Measurements from ENCODE around the gene APEX1.

The APEX1 gene

GRCh38 chr14:20454516-20455354 is at the start of gene APEX1, which contains the start of gene OSGEP:
APEX1 (plus strand) TSS chr14:20455226; CDS start chr14:20455646, 420 bp downstream.
OSGEP (minus strand) TSS chr14:20454812; CDS start chr14:20454683, 129 bp downstream.
- peak; percentile 98 for DNase-seq

- no peak for DNase-seq
Measured at GRCh38 chr14:20409226-20409625, 45.8 kb upstream of the APEX1 start.

- peak in 1 of 2 donors; percentile 50 for DNase-seq
Measured at GRCh38 chr14:20412411-20412810, 42.6 kb upstream of the APEX1 start.

- DNase-seq, result peak; percentile 62 to 73
Measured at GRCh38 chr14:20412876-20413743, 41.9 kb upstream of the APEX1 start, which contains the start of gene TEP1. TEP1 (minus strand) TSS chr14:20413501; CDS start chr14:20408439, 5,062 bp downstream.

DNA sequence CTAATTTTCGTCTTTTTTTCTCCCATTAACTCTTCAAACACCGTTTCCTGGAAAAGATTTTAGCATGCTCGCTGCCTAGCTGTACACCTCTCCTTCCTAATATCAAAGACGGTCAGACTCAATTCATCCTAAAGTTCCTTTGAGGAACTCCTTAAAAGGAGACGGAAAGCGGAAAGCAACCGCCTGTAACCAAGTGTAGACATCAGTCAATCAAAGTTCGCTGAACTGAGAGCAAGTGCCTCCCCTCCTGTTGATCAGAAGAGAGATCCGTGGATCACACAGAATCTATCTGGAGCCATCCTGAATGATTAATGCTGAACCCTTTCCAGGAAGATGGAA is 41.3 kb upstream of the APEX1 start:
- peak in 1 of 2 donors; percentile 50 for DNase-seq

DNA sequence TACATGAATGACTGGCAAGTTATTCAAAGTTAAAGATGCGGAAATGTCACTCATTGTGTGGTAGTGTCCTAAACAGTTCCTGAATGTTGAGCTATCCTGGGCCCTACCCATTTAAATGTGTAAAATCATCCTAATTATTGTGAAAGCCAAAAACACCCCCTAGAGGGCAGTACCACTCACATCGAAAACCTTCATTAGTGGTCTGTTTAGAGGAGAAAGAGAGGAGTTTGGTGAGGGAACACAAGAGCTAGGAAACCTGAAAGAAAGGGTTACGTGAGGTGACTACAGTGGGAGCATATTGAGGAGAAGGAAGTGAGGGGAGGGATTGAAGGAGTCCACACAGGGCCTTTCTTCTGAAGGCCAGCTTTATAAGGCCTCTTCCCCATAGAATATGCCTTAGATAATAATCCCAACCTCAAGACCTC is 39.2 kb upstream of the APEX1 start:
- peak; percentile 40 to 72 for DNase-seq

DNA sequence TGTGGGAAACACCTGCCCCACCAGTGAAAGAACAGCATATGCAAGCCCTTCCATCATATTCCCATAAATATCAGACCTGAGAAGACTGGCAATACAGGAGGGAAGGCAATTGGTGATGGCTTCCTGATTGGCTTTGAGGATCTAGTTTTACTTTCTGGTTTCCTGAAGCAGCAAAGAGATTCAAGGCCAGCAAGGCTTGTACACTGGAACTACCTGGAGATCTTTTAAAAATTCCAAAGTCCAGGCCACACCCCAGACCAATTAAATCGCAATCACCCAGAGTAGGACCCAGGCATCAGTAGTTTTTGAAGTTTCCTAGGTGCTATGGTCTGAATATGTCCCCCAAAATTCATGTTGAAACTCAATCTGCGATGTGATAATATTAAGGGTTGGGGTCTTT is 38.8 kb upstream of the APEX1 start:
- no peak for DNase-seq

DNA sequence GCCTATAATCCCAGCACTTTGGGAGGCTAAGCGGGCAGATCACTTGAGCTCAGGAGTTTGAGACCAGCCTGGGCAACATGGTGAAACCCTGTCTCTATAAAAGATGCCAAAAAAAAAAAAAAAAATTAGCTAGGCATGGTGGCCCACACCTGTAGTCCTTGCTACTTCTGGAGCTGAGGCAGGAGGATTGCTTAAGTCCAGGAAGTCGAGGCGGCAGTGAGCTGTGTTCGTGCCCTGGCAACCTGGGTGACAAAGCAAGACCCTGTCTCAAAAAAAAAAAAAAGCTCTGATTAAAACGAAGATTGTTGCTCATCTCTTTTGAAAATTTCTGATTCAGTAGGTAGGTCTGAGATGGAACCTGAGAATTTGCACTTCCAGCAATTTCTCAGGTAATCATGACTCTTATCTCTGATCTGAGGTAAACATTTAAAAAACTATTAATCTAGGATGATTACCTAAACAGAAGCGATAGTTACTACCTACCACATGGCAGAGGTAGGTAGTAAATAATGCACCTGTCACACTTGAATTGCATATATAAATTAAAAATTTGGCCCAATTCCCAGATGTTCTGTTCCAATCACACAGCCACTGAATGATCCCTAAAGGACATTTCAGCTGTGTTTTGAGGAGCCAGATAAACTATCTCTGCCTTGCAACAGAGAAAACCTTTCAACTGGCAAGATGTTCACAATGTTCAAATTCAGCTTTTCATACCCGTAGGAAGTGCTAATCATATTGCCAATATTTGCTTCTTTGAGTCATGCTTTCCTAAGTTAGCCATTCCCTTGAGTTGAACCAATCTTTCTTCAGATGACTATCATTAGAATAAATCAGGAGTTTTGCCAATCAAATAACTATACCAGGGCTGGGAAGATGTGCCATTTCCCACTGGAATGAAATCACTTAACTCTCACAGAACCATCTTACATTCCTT is 37.5 kb upstream of the APEX1 start:
- DNase-seq, result no peak

- no peak for DNase-seq
Measured at GRCh38 chr14:20418501-20418909, 36.5 kb upstream of the APEX1 start.

GRCh38 chr14:20419419-20419818 is 35.6 kb upstream of the APEX1 start:
- no peak for DNase-seq

DNA sequence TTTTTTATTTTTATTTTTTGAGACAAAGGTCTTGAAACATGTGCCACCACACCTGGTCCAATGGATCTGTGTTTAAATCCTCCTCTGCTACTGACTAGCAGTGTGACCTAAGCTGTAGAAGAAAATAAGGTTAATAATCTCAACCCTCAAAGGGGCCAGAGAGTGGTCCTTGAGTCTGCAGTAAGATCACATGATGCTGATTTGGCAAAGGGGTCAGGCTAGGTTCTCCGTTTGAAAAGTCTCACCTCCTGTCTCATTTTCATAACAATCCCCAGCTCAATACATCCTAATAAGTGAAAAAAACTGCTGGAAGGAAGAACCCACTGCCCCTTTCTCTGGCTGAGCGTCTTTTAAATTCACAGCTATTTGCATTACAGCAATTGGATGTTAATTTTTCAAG is 33.8 kb upstream of the APEX1 start:
- no peak for DNase-seq

DNA sequence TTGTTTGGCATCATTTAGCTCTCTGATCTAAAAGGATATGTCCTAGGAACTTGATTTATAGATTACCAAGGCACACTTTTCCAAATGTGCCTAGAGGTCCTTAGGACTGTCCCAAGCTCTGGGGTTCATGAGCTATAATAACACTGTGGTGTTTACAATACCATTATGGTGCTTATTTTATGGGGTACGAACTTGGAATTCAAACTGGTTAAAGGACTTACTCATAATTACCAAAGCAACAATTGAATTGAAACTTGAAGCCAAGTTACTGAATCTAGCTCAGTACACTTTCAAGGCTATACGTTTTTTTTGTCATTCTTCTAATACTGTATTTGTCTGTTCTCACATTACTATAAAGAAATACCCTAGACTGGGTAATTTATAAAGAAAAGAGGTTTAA is 32.1 kb upstream of the APEX1 start:
- DNase-seq, result no peak

DNA sequence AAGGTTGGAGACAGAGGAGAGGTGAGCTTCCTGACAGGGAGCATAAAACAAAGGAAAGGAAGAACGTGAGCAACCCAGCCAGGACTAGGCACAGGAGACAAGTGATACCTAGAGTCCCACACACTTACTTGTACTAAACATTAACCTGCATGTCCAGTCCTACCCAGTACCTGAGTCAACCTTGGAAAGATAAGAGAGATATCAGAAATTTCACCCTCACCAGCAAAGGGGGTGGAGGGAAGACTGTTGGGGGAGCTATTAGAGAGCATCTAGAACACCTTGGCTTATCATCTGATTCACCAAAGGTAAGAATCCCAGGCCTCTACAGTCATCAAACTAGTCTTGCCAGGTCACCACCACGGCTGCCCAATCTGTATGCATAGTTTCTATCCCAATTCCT is 30.2 kb upstream of the APEX1 start:
- no peak for DNase-seq

DNA sequence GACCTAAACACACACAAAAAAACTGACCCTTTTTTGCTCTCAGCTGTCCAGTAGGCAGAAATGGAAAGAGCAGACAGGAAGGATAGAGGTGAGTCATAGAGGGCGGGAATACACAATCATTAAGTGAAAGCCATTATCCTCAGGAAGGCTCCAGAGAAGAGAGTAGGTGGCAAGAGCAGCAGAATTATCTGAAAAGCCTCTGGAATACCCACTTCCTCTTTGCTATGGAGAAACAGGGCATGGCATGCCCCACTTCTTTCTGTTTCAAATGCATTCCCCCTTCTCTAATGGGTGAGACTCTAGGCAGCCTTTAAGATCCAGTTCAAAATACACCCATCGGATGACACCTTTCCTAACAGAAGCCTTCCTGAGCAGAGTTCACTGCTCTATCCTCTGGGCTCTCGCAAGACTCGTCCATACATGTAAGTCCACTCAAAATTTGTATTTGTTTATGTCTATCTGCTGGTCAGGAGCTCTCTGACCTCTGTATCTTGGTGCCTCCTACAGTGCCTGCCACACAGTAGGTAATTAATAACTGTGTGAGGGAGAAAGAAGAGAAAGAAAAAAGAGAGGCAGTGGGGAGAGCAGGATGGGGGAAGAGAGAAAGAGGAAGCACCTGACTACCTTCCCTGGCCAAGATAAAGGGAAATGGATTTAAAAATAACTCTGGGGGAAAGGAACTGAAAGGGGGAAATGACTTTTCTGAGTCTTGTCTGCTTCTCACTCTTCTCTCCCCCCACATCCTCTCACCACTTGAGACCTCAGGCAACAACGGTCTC is 27.6 kb upstream of the APEX1 start:
- no peak for DNase-seq

- no peak for DNase-seq
Measured at GRCh38 chr14:20428010-20428365, 27.0 kb upstream of the APEX1 start.

- DNase-seq, result no peak
Measured at GRCh38 chr14:20428802-20429201, 26.2 kb upstream of the APEX1 start.

DNA sequence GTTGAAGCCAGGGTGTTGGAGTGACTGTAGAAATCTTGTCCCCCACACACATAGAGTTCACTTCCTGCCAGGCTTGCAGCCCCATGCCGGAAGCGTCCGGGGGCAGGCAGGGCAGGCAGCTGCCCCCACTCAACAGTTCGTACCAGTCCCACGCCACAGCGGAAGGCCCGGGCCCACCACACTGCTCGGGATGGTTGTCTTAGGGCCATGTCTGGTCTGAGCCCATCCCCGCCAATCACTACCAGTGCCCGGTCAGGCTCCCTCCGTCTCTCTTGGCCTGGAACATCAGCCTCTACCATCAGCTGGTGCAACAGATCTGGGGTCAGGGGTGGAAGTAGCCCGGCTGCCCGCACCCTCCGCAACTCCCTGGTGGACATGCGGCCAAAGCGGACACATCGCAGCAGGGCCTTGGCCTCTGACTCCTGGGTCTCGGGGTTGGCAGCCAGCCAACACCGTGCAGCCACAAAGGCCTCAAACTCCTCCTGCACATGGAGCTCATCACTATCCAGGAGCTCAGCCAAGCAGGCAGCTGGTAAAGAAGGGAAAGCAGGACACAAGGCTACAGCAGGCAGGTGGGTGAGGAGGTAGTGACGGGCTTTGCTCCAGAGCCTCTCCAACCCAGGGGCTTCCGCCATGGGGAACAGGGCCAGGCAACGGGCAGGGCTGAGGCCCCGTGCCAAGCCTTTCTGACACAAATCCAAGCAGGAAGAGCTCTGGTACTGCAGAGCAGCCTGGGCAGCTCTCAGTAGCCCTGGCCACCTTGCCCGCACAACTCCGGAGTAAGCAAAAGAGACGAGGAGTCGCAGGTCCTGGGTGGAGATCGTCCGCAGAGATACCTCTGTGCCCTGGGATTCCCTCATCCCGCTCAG is 25.0 kb upstream of the APEX1 start:
- DNase-seq, result no peak

DNA sequence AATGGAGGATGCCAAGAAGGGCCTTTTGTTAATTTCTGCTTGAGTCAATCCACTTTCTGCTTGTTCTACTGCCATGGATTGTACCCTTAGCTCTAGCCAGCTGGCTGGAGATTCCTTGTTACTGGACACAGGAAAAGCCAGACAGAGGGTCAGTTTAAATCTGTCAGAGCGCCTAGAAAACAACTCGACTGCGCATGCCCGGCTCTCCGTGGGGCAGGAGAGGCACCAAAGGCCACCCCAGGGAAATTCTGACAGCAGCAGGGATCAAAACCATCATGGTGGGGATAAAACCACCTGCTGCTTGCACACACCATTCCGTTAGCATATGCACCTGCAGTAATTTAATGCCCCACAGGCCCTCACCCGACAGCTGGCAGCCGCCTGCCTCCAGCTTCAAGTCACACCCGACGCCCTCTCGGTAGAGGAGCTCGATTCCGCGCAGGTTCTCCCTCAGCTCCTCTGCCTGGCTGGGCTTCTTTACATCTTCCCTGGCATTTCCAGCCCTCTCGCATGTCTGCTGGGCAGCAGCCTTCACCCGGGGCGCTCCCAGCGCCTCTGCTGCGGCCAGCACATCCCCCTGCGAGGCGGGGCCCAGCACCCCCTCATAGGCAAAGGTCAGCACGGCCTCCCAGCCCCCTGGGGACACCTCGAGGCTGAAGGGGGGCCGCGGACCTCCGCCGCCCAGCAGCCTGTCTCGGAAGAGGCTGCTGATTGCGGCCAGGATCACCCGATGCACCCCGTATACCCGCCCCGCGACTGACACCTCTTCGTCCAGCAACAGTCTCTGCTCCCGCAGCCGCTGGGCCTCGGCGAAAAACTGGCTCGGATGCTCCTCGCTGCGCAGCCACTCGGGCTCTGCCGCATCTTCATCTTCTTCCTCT is 20.1 kb upstream of the APEX1 start:
- no peak for DNase-seq

GRCh38 chr14:20435582-20436362 is 19.3 kb upstream of the APEX1 start, which contains the start of gene KLHL33:
KLHL33 (minus strand) TSS chr14:20436166; CDS start chr14:20435811, 355 bp downstream.
- no peak for DNase-seq

All from CD4-positive, alpha-beta T cell treated with Interferon alpha-2 for 1 hour (primary cell).